ENCODE measurements around the gene HNRNPA0.

HNRNPA0 gene

DNA sequence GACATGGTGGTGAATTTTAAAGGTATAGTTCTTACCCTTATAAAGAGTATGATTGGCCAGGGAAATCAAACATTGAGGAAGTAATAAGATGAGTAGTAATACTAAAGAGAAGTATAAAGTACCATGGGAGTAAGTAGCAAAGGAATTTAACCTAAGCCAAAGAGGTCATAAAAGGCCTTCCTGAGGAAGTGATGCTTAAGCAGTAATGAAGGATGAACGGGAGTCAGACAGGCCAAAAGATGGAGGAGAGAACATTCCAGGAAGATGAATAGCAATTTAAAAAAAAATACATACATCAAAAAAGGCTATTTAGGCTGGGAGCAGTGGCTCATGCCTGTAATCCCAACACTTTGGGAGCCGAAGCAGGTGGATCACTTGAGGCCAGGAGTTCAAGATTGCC lies 47.3 kb downstream of the HNRNPA0 start:
- TF ChIP-seq, protein P1, sequence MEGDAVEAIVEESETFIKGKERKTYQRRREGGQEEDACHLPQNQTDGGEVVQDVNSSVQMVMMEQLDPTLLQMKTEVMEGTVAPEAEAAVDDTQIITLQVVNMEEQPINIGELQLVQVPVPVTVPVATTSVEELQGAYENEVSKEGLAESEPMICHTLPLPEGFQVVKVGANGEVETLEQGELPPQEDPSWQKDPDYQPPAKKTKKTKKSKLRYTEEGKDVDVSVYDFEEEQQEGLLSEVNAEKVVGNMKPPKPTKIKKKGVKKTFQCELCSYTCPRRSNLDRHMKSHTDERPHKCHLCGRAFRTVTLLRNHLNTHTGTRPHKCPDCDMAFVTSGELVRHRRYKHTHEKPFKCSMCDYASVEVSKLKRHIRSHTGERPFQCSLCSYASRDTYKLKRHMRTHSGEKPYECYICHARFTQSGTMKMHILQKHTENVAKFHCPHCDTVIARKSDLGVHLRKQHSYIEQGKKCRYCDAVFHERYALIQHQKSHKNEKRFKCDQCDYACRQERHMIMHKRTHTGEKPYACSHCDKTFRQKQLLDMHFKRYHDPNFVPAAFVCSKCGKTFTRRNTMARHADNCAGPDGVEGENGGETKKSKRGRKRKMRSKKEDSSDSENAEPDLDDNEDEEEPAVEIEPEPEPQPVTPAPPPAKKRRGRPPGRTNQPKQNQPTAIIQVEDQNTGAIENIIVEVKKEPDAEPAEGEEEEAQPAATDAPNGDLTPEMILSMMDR (conservative IDR thresholded peaks at IDR 0.05; ENCODE audit: control insufficient read depth, insufficient read depth, low read depth, low read length): no peak
- H3K4me3 ChIP-seq (ENCODE audit: control insufficient read depth, low read depth, low read length): no peak overlapping the region
- DNase-seq (ENCODE audit: low read depth): peak; percentile 18

DNA sequence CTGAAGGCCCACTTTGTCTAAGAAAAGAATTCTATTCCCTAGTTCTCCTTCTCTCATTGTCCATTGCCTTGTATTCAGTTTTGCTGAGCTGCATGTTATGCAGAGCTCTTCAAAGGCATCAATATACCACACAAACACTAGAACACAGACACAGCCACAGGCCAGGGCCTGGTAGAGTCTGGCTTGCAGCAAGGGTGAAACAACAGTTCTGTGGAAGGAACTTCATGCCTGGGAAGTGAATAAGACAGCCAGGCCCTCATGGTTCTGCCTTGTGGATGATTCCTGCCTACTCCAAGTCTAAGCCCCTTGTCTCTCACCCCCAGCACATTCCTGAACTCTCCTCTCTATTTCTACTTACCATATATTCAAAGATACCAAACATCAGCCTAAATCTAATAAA lies 49.1 kb downstream of the HNRNPA0 start:
- TF ChIP-seq, protein P1 (conservative IDR thresholded peaks at IDR 0.05; ENCODE audit: control insufficient read depth, insufficient read depth, low read depth, low read length): no peak
- H3K4me3 ChIP-seq (ENCODE audit: control insufficient read depth, low read depth, low read length): no peak overlapping the region

DNA sequence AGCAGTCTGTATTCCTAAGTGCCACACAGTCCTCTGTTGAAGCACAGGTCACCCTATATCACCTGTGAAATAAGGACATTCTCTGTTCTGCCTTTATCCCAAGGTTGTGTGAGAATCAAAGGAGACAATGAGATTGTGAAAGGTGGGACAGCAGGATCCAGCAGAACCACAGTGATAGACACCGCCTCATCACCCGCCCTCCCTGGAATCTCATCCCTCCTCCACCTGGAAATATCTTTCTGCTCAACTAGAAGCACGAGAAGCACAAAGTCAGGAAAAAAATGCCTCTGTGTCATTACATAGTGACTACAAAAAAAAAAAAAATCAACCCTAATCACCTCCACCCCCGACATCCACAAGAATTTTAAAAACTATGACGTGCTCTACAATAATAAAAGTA lies 50.6 kb downstream of the HNRNPA0 start:
- no peak for DNase-seq (ENCODE audit: low read depth)
- TF ChIP-seq, protein P1 (conservative IDR thresholded peaks at IDR 0.05; ENCODE audit: control insufficient read depth, insufficient read depth, low read depth, low read length): no peak
- H3K4me3 ChIP-seq (ENCODE audit: control insufficient read depth, low read depth, low read length): no peak overlapping the region

More for the DNA sequence above, 49.1 kb downstream of the HNRNPA0 start:
- DNase-seq (ENCODE audit: low read depth): no peak

DNA sequence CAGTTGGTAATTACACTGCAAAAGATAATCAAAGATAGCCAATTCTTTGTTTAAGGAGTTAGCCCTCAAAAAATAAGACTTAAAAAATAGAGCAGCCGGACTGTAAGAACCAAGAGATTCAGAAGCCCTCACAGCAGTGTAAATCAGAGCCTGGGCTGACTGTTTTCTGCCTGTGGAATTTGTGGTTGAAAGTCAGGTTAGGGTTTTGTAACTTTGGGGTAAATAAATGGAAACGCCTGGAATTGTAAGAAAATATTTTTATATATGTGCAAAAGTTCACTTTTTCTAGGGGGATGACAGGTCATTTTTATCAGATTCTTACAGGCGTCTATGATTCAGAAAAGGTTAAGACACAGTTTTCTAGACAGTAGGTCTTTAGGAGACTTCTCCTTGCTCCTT lies 53.9 kb downstream of the HNRNPA0 start:
- H3K4me3 ChIP-seq (ENCODE audit: control insufficient read depth, low read depth, low read length): no peak overlapping the region
- peak; percentile 14 for DNase-seq (ENCODE audit: low read depth)
- TF ChIP-seq, protein P1 (conservative IDR thresholded peaks at IDR 0.05; ENCODE audit: control insufficient read depth, insufficient read depth, low read depth, low read length): no peak

DNA sequence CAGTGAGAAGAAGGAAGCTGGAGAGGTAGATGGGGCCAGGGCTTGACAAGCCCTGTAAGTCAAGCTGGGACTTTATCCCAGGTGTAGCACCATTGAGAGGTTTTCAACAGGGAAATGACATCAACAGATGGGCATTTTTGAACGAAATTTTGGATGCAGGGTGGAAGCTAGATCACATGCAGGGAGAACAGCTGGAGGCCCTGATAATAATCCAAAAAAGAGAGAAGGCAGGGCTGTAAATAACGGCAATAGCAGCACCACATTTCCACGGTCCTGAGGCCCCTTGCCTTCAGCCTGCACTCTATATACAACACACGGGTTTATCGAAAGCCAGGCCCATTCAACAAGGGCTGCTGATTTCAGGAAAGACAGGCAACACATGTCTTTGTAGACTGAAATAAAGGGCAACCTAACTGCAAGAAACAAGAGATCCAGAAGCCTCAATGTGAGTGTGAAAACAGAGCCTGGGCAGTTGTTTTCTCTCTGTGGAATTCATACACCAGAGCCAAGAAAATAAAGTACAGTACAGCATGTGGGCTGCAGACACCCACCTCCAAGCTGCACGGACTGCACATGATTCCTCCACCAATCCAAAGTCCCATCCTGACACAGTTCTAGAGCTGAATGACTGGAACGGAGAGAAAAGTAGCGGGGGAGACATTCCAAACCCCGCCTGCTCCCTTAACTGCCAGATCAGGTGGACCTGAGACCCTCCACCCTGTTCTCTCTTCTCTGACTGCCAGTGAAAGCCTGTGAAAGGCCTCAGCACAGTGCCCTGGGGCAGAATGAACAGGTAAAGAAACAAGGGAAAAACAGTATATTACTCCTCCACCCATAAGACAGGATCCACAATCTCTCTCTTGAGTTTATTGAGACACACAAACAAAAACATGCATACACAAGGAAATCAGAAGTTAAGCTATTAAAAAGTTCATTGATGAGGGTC lies 54.6 kb downstream of the HNRNPA0 start:
- peak; percentile 9 for DNase-seq (ENCODE audit: low read depth)

DNA sequence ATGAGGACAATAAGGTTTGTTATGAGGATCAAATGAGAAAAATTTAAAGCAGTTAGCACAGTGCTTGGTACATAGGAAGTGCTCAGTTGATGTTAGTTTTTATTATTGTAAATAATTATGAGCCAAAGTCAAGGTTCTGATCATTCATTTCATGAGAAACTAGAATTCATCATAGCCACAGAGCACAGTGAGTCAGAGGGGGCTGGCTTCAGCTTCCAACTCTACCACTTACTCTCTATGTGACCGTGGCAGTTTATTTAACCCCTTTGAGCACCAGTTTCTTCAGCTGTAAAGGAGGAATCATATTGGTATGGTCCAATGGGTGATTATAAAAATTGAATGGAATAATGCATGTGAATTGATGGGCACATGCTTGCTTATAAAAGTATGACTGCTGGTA lies 57.7 kb downstream of the HNRNPA0 start:
- peak; percentile 38 for DNase-seq (ENCODE audit: low read depth)
- TF ChIP-seq, protein P1 (conservative IDR thresholded peaks at IDR 0.05; ENCODE audit: control insufficient read depth, insufficient read depth, low read depth, low read length): no peak
- H3K4me3 ChIP-seq (ENCODE audit: control insufficient read depth, low read depth, low read length): no peak overlapping the region

More for the DNA sequence above, 54.6 kb downstream of the HNRNPA0 start:
- H3K4me3 ChIP-seq (ENCODE audit: control insufficient read depth, low read depth, low read length): no peak overlapping the region
- TF ChIP-seq, protein P1 (conservative IDR thresholded peaks at IDR 0.05; ENCODE audit: control insufficient read depth, insufficient read depth, low read depth, low read length): no peak
